OCI-M2 (cell line): ENCODE data around the gene CYFIP1.

Experiments
- DNase-seq: peaks from one replicate; lab custom pipeline; 2025; ENCODE audit not compliant: unreplicated experiment; lab: John Stamatoyannopoulos, UW

Gene CYFIP1

DNA sequence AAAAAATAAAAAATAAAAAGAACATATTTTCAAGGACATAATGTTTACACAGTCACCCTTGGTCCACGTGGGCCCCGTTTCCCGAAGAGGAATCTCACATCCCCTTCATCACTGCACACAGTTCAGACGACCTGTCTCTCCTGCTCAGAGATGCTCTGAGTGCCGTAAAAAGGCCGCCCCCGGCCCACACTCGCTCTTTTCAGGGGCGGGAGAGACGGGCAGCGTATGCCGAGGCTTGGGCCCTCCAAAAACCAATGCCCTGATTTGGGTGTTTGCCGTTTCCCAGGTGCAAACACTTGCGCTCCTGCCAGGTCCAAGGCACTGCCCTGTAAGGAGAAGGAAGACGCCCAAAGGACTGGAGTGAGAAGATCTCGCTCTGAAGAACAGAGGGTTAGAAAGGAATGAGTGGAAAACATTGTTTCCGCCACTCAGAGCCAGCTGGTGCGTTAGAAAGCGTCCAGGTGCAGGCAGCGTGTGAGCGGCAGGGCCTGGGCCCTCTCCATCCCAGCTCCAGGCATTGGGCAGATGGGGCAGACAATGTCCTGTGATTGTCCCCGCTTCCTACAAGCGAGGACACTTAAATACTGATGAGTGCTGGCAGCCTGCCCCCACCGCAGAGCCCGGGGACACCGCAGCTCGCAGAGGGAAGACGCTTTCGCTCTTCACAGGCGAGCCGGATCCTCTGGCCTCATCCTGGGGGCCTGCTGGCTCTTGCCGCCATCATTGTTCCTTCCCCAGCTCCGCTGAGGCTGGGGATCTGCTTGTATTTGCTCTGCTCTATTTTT, 88.5 kb downstream of the CYFIP1 start:
- no peak for DNase-seq

GRCh38 chr15:22890296-22890695, 89.9 kb downstream of the CYFIP1 start:
- no peak for DNase-seq

DNA sequence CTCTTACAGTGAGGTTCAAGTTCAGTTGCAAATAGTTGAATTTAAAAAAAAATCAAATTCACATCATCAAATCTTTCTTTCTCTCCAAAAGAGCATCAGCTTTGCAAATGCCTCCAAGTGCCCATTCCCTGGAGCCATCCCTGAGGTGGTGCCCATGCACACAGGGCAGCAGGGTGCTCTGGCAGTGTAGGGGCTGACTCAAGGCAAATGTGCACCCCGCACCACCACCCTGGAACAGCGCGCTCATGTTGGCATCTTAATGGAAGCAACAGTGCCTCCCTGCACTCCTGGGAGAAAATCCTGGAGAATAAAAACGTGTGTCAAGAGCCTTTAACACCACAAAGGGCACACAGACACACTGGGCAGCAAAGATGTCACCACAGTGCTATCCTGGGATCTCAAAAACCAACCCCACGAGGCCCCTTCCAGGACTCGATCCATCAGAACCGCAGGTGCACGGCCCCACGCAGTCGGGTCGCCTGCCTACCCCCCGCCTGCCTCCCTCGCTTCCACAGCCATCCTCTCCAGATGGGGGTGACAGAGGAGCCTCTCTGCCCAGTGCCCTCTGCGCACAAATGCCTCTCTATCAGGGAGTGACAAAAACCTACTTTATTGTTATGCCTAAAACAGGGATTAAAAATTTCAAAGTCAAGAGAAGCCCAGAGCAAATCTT, 90.9 kb downstream of the CYFIP1 start:
- no peak for DNase-seq

DNA sequence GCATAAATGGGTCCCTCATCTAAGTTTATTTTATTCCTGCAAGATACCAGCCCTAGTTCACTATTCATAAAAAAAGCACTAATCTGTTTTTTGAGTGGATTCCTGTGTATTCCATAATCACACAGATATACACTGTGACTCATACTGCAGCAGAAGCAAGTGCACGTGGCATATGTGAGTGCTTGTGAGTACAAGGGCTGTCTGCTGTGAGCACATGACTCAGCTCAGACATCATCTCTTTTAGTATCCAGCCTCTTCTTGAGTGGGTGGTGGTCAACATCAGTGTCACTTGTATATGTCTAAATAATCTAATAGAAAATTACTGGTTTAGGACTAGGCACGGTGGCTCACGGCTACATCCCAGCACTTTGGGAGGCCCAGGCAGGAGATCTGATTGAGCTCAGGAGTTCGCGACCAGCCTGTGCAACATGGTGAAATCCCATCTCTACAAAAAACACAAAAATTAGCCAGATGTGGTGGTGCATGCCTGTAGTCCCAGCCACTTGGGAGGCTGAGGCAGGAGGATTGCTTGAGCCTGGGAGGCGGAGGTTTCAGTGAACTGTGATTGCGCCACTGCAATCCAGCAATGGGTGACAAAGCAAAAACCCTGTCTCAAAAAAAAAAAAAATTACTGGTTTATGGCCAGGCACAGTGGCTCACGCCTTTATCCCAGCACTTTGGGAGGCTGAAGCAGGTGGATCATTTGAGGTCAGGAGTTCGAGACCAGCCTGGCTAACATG, 91.9 kb downstream of the CYFIP1 start:
- no peak for DNase-seq

DNA sequence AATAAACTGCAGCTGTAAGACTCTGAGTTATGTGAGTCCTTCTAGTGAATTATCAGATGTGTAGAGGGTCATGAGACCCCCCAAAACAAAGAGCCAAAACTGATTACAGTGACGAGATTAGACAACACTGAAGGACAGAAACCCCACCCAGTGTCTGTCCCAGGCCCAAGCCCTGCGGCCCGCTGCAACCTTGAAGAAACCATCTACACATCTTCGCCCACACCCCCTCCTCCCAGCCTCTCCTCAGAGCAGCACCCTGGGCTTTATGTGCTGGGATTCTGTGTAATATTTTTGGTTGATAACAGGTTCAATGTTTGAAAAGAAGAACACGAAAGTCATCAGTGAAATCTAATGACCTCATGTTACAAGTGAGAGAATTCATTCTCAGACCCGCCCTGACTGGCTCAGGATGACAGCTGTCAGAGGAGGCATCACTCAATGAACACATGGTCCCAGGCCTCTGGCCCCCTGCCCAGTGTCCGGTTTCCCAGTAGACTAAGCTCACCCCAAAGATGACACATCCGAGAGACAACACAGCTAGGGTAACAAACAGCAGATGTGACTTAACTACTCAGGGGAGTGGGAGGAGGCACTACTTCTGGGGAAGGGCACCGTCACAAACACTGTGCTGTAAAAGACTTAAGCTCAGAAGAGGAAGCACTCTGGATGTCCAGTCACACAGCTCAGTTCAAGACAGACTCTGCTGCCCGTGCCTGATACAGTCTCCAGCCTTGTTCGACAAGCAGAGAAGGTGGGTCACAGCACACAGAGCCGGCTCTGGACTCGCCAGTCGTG, 92.8 kb downstream of the CYFIP1 start:
- DNase-seq = no peak

- no peak for DNase-seq
Measured at GRCh38 chr15:22885120-22885519, 95.0 kb downstream of the CYFIP1 start.

- no peak for DNase-seq
Measured at GRCh38 chr15:22884344-22884743, 95.8 kb downstream of the CYFIP1 start.

- DNase-seq = no peak
Measured at GRCh38 chr15:22883196-22883595, 97.0 kb downstream of the CYFIP1 start.

DNA sequence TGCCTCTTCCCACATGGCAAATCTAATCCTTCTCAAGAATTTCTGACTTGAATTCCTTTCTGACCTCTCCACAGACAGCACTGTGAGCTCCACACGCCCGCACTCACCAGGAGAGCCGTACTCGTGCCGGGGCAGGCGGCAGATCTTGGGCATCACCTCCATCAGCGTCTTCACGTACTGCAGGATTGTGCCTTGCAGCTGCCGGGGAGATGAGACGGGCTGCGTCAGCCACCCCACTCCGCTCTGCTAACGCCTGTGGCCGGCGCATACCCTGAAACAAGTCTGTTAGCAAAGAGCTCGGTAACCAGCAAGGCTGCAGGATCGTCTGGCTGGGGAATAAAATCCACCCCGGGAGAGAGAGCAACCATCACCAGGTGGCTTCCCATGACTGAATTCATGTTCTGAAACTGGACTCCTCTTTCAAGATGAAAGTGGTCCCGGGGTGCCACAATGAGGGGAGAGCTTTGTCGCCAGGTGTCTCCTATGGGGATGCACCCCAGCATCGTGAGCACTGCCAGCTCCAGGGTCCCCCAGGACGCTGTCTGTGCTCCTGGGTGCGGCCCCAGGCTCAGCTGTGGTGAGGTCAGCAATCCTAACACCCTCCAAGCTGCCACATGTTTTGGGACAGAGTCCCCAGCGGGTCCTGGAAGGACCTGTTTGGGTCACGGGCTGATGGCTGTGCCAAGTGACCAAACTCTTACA, 98.3 kb downstream of the CYFIP1 start:
- no peak for DNase-seq

DNA sequence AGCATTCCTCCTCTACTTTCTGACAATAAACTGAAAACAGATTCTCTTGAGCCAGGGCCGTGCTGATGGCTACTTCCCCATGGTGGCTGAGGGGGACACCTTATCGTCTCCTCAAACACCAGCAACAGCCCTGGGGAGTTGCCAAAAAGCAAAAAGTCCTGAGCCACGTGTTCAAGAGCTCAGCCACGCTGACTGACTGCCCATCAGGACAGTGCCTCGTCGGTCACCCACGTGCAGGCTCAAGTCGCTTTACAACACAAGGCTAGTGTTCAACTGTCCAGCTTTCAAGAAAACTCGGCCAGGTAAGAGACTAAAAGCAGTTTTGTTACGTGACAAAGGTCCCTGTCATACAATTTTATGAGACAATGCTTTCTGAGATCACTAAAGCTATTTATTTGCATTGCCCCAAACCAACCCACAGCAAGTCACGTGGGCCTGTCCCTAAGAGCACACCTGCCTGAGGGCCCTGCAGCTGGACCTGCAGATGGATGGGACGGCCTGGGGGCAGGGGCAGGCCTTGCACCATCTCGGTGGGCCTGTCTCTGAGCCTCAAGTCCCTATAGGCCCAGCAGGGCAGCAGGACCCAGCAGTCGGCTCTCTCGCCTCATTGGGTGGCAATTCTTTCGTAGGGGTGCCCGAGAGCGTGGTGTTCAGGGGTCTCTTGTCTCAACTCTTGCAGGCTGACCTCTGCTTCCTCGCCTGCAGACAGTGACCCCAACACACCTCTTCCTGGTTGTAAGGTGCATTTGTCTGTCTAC, 99.0 kb downstream of the CYFIP1 start:
- no peak for DNase-seq

- DNase-seq = no peak
Measured at GRCh38 chr15:22880068-22880980, 99.8 kb downstream of the CYFIP1 start.

DNA sequence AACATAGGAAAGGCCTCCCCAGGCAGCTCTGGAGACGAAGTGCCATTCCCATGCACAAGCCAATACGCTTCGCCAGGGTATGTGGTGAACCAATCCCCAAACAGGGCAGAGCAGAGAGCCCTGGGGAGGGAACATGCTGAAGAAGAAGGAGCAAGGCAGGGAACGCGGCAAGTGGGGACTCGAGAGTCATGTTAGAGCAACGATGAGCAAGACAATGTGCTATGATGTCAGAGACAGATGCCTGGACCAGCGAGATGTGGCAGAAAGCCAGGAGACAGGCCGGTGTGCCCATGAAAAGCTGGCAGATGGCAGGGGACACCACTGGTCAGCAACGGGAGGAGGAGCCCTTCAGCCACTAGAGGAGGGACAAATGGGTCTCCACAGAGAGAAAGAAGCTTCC, 102.1 kb downstream of the CYFIP1 start:
- DNase-seq = no peak

DNA sequence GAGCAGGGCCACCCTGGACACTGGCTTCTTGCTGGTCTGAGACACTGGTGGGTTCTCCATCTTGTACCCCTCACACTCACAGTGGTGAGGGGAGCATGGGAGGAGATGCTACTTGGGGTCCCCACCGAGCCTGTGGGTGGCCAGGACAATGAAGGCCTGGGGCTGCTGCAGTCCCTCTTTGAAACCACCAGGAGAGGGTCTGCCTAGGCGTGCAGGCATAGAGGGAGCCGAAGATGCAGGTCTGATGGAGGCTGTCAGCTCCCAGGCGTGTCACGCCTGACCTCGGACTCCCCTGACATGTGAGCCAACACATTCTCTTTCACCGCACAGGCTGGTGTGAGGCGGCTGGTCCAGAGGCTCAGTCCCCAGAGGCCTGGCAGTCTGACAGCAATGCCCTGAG, 102.6 kb downstream of the CYFIP1 start:
- no peak for DNase-seq

DNA sequence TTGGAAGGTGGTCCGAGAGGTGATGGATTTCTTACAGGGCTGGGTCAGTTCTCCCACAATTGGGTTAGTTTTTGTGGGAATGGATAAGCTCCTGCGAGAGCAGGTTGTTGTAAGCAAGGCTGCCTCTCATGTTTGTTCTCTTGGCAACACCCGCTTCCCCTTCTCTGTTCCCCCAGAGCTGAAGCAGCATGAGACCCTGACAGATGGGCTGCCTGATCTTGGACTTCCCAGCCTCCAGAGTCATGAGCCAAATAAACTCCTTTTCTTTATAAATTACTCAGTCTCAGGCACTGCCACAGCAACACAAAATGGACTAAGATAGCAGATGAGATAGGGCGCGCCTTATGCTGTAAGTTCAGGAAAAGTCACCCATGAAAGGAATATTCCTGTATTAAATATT, 103.1 kb downstream of the CYFIP1 start:
- no peak for DNase-seq

DNA sequence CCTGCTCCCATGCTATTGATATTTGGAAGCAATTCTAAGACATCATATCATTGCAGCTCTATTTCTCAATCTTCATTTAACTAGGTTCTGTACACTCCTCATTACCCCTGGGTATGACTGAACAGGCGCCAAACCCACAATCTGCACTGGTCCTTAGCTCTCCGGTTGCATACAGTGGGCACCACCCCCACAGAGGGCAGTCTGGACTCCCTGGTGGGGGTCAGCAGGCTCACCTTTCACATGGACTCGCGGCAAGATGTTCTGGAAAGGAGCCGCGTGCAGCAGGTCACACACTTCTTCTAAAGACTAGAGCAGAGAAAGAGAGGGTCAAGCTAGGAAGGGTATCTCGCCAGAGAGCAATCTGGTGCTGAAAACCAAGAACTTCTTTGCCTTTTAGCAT, 105.2 kb downstream of the CYFIP1 start:
- DNase-seq = no peak

DNA sequence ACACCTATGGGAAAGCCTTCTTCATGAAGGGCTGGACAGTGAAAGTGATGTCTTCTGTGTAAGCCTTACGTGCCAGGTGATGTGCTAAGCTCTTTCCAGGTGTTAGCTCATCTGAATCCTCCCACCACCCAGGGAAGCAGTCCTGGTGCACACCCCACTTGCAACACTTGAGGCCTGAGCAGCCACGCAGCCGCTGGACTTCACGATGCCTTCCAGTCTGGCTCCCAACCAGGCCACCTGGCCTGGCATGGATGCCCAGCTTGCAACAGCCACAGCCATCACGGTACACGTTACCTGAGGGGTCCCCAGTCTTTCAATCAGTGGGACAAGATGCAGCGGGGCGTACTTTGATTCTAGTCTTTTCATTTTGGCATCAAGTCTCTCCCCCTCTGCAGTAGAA, 105.9 kb downstream of the CYFIP1 start:
- DNase-seq = no peak

GRCh38 chr15:22873841-22874240, 106.3 kb downstream of the CYFIP1 start:
- DNase-seq = no peak

DNA sequence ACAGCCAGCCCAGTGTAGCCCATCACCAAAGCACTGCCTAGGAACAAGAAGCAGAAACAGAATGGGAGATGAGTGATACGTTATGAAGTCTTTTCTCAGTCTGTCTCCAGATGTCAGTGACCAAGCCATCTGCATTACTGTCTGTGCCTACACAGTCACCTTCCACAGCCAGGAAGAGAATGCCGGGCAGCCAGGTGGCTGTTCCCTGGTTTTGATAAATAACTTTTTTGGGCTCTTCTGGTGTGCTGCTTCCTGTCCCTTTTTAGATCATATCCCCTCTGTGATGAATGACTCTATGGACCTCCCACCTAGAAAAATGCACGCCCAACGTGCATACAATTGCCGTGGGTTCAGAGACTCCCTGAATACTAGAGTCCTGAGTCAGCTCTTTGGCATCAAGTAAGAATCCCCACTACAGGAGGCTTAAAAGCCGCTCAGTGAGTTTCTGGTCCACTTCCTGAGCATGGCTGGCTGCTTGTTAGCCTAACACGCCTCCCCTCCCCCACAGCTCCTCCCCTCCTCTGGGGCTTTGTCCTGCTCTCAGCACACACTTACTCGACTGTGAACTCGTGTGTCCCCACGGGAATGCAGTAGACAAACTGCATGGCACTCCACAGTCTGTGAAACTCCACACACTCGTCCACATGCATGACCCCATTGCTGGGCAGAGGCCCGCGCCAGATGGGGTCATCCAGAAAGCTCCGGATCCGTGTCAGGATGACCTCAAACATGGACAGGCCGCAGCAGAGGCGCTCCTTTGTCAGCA, 107.0 kb downstream of the CYFIP1 start:
- DNase-seq = no peak
